Measurements from ENCODE around the gene NDUFA12. TPM values are rescaled to one million over a fixed set of nuclear protein-coding genes. Genes with fewer than 3 reads are reported as not detected.

NDUFA12 gene
- total RNA-seq (2022; extraction: Qiagen RNA extraction; ENCODE audit: low read depth), result 127 to 178 TPM (median 132 TPM) in 5 replicates

GRCh38 chr12:95003213-95003920, at the start of gene NDUFA12:
Gene NDUFA12, minus strand, starts transcription at chr12:95003697. Its CDS starts 17 bp downstream, at chr12:95003680.

Other genes with a start within 250 kb of the NDUFA12 start
- 25.3 to 28.8 TPM (median 26.6 TPM) in 5 replicates for gene NR2C1, start 69.9 kb upstream of the NDUFA12 start, total RNA-seq (2022; extraction: Qiagen RNA extraction; ENCODE audit: low read depth)
- 15.6 to 22.8 TPM (median 17.6 TPM) in 5 replicates for gene FGD6, start 213.8 kb upstream of the NDUFA12 start, total RNA-seq (2022; extraction: Qiagen RNA extraction; ENCODE audit: low read depth)
- gene VEZT, start 214.1 kb upstream of the NDUFA12 start, total RNA-seq (2022; extraction: Qiagen RNA extraction; ENCODE audit: low read depth), result 60.3 to 76.0 TPM (median 73.5 TPM) in 5 replicates